Stimulated activated effector memory CD8-positive, alpha-beta T cell treated with anti-CD3 and anti-CD28 coated beads, Interleukin-12 subunit alpha, Interleukin-12 subunit beta, amount 100 ng/mL, for 72 hours (primary cell): ENCODE measurements around the gene TGFBR2.

ENCODE experiments used
- ATAC-seq: fragments of 150-1000 bp; cut with Tn5 transposase; 2 replicates; pipeline ENCODE4 v1.10.0; 2021
- DNase-seq, 2 donors: peaks; one replicate each; pipeline ENCODE4 v3.0.0; 2021 to 2022; ENCODE audit warnings: low spot score in 2 of 2
- H3K27ac Mint-ChIP-seq: one replicate; pipeline ENCODE4 v1.8.0; 2022; ENCODE audit warnings: mild to moderate bottlenecking, mixed read lengths
- H3K36me3 Mint-ChIP-seq: one replicate; pipeline ENCODE4 v1.8.0; 2022; ENCODE audit warnings: mild to moderate bottlenecking, mixed read lengths
- H3K4me1 Mint-ChIP-seq: one replicate; pipeline ENCODE4 v1.8.0; 2022; ENCODE audit warnings: mixed read lengths
- H3K4me3 Mint-ChIP-seq: one replicate; pipeline ENCODE4 v1.8.0; 2022; ENCODE audit warnings: mild to moderate bottlenecking, mixed read lengths
- H3K9me3 Mint-ChIP-seq: one replicate; pipeline ENCODE4 v1.8.0; 2022; ENCODE audit warnings: mixed read lengths

TGFBR2 gene

DNA sequence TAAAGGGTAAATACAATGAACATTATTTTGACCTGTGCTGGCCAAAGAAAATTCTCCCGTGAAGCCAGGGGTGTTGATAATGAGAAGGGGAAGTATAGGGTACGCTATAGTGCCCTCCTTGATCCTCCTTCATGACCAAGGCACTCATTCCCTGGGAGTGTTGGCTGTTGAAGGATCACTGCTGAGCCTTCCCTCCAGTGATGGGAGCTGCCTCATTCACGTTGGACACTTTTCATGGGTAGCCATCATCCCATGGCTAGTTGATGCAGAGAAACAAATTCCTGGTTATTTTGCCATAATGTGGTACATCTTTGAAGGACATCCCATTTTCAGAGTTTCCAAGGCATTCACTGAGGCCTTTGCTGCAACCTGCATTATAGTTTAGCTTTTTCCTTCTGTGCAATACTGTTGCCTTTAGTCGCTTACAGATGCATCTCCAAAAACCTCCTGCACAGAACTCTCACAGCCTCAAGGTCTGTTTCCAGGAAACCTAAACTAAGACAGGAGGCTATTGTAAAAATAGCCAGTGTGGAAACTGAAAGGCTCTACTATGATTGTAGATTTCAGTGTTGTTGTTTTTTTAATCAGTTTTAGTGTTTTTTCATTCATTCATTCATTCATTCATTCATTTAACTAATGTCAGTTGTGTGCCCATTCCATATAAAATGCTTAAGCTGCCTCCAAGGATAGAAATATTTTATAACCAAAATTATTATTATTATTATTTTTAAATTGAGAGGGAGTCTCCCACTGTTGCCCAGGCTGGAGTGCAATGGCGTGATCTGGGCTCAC is 40.8 kb downstream of the TGFBR2 start:
- Mint-ChIP-seq H3K27ac (peak overlapping the region; percentile 90), H3K4me1 (peaks cover 82% of the 10 kb centered on the region), H3K9me3 (no peaks in the 10 kb centered on the region), H3K36me3 (peaks cover 92% of the 10 kb centered on the region), H3K4me3 (peak overlapping the region; percentile 56)
- no peak for ATAC-seq
- no peak for DNase-seq

- H3K27ac Mint-ChIP-seq, result peak overlapping the region; percentile 0
- no peaks in the 10 kb centered on the region for H3K9me3 Mint-ChIP-seq
- no peak for DNase-seq
- peak overlapping the region; percentile 22 for H3K4me3 Mint-ChIP-seq
- peaks cover 81% of the 10 kb centered on the region for H3K4me1 Mint-ChIP-seq
- ATAC-seq, result no peak
- peaks cover 100% of the 10 kb centered on the region for H3K36me3 Mint-ChIP-seq
Measured at GRCh38 chr3:30648670-30649357, 42.4 kb downstream of the TGFBR2 start.

GRCh38 chr3:30649572-30650318 is 43.3 kb downstream of the TGFBR2 start:
- peaks cover 81% of the 10 kb centered on the region for H3K4me1 Mint-ChIP-seq
- no peak overlapping the region for H3K4me3 Mint-ChIP-seq
- H3K9me3 Mint-ChIP-seq, result no peaks in the 10 kb centered on the region
- peaks cover 100% of the 10 kb centered on the region for H3K36me3 Mint-ChIP-seq
- peak overlapping the region; percentile 0 for H3K27ac Mint-ChIP-seq
- DNase-seq, result no peak
- no peak for ATAC-seq

DNA sequence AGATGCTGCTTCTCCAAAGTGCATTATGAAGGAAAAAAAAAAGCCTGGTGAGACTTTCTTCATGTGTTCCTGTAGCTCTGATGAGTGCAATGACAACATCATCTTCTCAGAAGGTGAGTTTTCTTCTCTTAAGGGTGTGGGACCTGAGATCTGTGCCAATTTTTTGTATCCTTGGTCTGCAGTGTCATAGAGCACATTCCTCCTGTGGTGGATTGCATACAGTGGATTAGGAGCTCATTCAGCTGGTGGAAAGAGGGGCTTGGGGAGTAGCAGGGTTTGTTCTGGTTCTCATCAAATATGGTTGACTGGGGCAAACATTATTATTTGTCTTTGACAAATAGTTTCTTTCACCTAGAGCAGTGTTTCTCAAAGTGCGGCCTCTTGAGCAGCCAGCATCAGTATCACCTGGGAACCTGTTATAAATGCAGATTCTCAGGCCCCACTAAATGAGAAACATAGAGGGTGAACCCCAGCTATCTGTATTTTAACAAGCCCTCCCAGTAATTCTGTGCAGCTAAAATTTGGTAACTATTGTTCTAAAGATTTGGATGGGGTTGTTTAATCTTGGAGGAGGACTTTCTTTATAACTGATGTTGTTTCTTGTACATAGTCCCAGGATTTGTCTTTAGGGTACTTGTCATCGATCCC is 44.1 kb downstream of the TGFBR2 start:
- no peak overlapping the region for H3K4me3 Mint-ChIP-seq
- no peak for DNase-seq
- peaks cover 84% of the 10 kb centered on the region for H3K4me1 Mint-ChIP-seq
- H3K9me3 Mint-ChIP-seq, result no peaks in the 10 kb centered on the region
- peak overlapping the region; percentile 0 for H3K27ac Mint-ChIP-seq
- peaks cover 100% of the 10 kb centered on the region for H3K36me3 Mint-ChIP-seq
- ATAC-seq, result no peak

DNA sequence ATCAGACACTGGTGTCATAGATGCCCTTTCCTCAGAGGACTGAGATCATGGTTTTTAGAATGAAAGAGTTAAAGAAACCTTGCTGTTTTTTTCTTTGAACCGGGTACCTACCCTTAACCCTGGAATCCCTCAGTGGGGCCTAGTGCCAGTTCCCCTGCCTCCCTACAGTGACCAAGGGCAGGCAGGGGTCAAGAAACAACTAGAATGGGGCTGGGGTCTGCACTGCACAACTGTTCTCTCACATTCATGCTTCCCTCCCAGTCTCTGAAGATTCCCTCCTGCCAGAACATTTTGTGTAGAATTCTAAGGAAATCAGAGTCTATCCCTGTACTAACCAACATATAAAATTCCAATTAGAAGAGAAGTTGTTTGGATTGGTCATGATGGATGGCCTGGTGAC is 47.9 kb downstream of the TGFBR2 start:
- ATAC-seq (no peak), DNase-seq (no peak)
- peaks cover 98% of the 10 kb centered on the region for H3K36me3 Mint-ChIP-seq
- no peaks in the 10 kb centered on the region for H3K9me3 Mint-ChIP-seq
- H3K4me1 Mint-ChIP-seq, result peaks cover 89% of the 10 kb centered on the region
- H3K27ac Mint-ChIP-seq, result peak overlapping the region; percentile 88
- H3K4me3 Mint-ChIP-seq, result peak overlapping the region; percentile 60

GRCh38 chr3:30655187-30655812 is 48.9 kb downstream of the TGFBR2 start:
- Mint-ChIP-seq H3K4me1 (peaks cover 84% of the 10 kb centered on the region), H3K4me3 (peak overlapping the region; percentile 60), H3K9me3 (no peaks in the 10 kb centered on the region), H3K36me3 (peaks cover 96% of the 10 kb centered on the region), H3K27ac (peak overlapping the region; percentile 88)
- peak in 1 of 2 donors; percentile 74 for DNase-seq
- peak; percentile 59 for ATAC-seq

GRCh38 chr3:30656624-30657141 is 50.3 kb downstream of the TGFBR2 start:
- H3K4me3 Mint-ChIP-seq, result peak overlapping the region; percentile 60
- DNase-seq, result no peak
- H3K27ac Mint-ChIP-seq, result peak overlapping the region; percentile 88
- ATAC-seq, result no peak
- peaks cover 85% of the 10 kb centered on the region for H3K4me1 Mint-ChIP-seq
- no peaks in the 10 kb centered on the region for H3K9me3 Mint-ChIP-seq
- peaks cover 96% of the 10 kb centered on the region for H3K36me3 Mint-ChIP-seq

- ATAC-seq, result peak; percentile 80
- peak overlapping the region; percentile 88 for H3K27ac Mint-ChIP-seq
- H3K9me3 Mint-ChIP-seq, result no peaks in the 10 kb centered on the region
- H3K4me1 Mint-ChIP-seq, result peaks cover 86% of the 10 kb centered on the region
- peaks cover 96% of the 10 kb centered on the region for H3K36me3 Mint-ChIP-seq
- H3K4me3 Mint-ChIP-seq, result peak overlapping the region; percentile 60
- DNase-seq, result no peak
Measured at GRCh38 chr3:30657914-30658313, 51.5 kb downstream of the TGFBR2 start.

- H3K9me3 Mint-ChIP-seq, result no peaks in the 10 kb centered on the region
- peak; percentile 91 for ATAC-seq
Measured at GRCh38 chr3:30658328-30659052, 52.1 kb downstream of the TGFBR2 start.

DNA sequence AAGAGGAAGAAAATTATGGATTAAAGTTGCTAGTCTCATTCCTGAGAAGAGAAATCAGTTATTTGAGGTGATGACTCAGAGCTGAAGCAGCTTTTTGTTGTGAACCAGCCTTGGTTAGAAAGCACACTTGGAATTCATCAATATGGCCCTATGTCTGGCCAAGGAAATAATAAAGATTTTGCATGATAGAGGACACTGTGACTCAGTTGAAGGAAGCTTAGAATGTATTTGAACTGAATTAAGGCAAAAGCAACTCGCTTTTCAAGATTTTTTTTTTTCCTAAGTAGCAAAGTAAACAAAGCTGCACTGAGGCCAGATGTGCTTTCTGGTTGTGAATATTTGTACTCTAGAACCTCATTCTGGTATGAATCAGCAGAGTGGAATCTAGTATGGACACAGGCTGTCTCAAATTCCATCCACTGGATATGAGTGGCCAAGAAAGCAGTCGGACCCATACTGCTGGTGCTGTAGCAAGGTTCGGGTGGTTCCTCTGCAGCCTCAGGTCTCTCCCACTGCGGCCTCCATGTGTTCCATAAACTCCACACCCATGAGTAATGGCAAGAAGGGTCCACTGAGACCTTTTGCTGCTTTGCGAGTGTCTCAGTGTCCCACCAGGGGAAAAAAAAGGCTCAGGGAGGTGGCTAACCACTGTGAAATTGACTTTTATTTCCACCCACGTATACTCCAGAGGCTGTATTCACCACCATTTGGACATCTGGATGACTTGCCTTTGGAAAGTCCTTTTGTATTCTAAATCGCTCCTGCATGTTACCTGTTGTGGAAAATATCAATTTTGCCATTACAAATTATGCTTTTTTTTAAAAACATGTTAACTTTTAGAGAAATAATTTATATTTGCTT is 53.1 kb downstream of the TGFBR2 start:
- Mint-ChIP-seq H3K9me3 (no peaks in the 10 kb centered on the region), H3K36me3 (peaks cover 96% of the 10 kb centered on the region), H3K4me1 (peaks cover 94% of the 10 kb centered on the region), H3K27ac (peak overlapping the region; percentile 88), H3K4me3 (peak overlapping the region; percentile 60)
- DNase-seq (no peak), ATAC-seq (no peak)

More at GRCh38 chr3:30658328-30659052, 52.1 kb downstream of the TGFBR2 start:
- peak overlapping the region; percentile 88 for H3K27ac Mint-ChIP-seq
- peaks cover 91% of the 10 kb centered on the region for H3K4me1 Mint-ChIP-seq
- DNase-seq, result peak; percentile 40 to 67
- peaks cover 96% of the 10 kb centered on the region for H3K36me3 Mint-ChIP-seq
- H3K4me3 Mint-ChIP-seq, result peak overlapping the region; percentile 60

GRCh38 chr3:30660136-30660535 is 53.7 kb downstream of the TGFBR2 start:
- Mint-ChIP-seq H3K4me3 (peak overlapping the region; percentile 58), H3K36me3 (peaks cover 96% of the 10 kb centered on the region), H3K9me3 (no peaks in the 10 kb centered on the region), H3K27ac (peak overlapping the region; percentile 87), H3K4me1 (peaks cover 92% of the 10 kb centered on the region)
- ATAC-seq (no peak), DNase-seq (no peak)

GRCh38 chr3:30660656-30661055 is 54.3 kb downstream of the TGFBR2 start:
- DNase-seq (no peak), ATAC-seq (no peak)
- H3K36me3 Mint-ChIP-seq, result peaks cover 96% of the 10 kb centered on the region
- peak overlapping the region; percentile 58 for H3K4me3 Mint-ChIP-seq
- H3K9me3 Mint-ChIP-seq, result no peaks in the 10 kb centered on the region
- H3K27ac Mint-ChIP-seq, result peak overlapping the region; percentile 87
- peaks cover 91% of the 10 kb centered on the region for H3K4me1 Mint-ChIP-seq
